IPS-NIHi11 (cell line): ENCODE results near the gene FGF9.
A peak's percentile ranks its signal among the peaks of the same experiment; 100 is the strongest.

Source experiments
- DNase-seq: peaks from one replicate; pipeline ENCODE4 v3.0.0; 2012; ENCODE audit warnings: mixed read lengths, low spot score

Gene FGF9

GRCh38 chr13:21710163-21710562 lies 39.3 kb downstream of the FGF9 start:
- DNase-seq: no peak

GRCh38 chr13:21717817-21718216 lies 46.9 kb downstream of the FGF9 start:
- peak; percentile 70 for DNase-seq

- DNase-seq: no peak
Observed at GRCh38 chr13:21719463-21719862, 48.6 kb downstream of the FGF9 start.

- DNase-seq: no peak
Observed at GRCh38 chr13:21723807-21724505, 53.1 kb downstream of the FGF9 start.

- no peak for DNase-seq
Observed at GRCh38 chr13:21730186-21730880, 59.5 kb downstream of the FGF9 start.

- no peak for DNase-seq
Observed at GRCh38 chr13:21733475-21734263, 62.8 kb downstream of the FGF9 start.

- DNase-seq: no peak
Observed at GRCh38 chr13:21734961-21735360, 64.1 kb downstream of the FGF9 start.

GRCh38 chr13:21735701-21736401 lies 65.0 kb downstream of the FGF9 start:
- no peak for DNase-seq

GRCh38 chr13:21736926-21737325 lies 66.1 kb downstream of the FGF9 start:
- DNase-seq: no peak

- no peak for DNase-seq
Observed at GRCh38 chr13:21738630-21739029, 67.8 kb downstream of the FGF9 start.

GRCh38 chr13:21739771-21740170 lies 68.9 kb downstream of the FGF9 start:
- DNase-seq: no peak

GRCh38 chr13:21741396-21741979 lies 70.6 kb downstream of the FGF9 start:
- DNase-seq: no peak

- no peak for DNase-seq
Observed at GRCh38 chr13:21742096-21742495, 71.2 kb downstream of the FGF9 start.

GRCh38 chr13:21744149-21744548 lies 73.3 kb downstream of the FGF9 start:
- no peak for DNase-seq

GRCh38 chr13:21745307-21745706 lies 74.4 kb downstream of the FGF9 start:
- no peak for DNase-seq

GRCh38 chr13:21747456-21747855 lies 76.6 kb downstream of the FGF9 start:
- no peak for DNase-seq

GRCh38 chr13:21748166-21748565 lies 77.3 kb downstream of the FGF9 start:
- DNase-seq: no peak

GRCh38 chr13:21749410-21749809 lies 78.5 kb downstream of the FGF9 start:
- no peak for DNase-seq

GRCh38 chr13:21752501-21752900 lies 81.6 kb downstream of the FGF9 start:
- no peak for DNase-seq

GRCh38 chr13:21753117-21753729 lies 82.3 kb downstream of the FGF9 start:
- DNase-seq: no peak
